Adrenal gland (tissue), 5 donors: Measurements from ENCODE around the gene AVL9.

Experiments
- POLR2A ChIP-seq, 2 donors: fragments of 450-650 bp; IDR thresholded peaks; one replicate each; pipeline ENCODE4 v1.6.1; 2017; ENCODE audit warnings: antibody characterized with exemption in 2 of 2, mild to moderate bottlenecking in 2 of 2, moderate library complexity in 1 of 2
- TF ChIP-seq, protein P1 (sequence below), 6 experiments: fragments of 450-650 bp in 4 of 6; fragments of 200-600 bp in 2 of 6; sonication (generic) in 1 of 6; IDR thresholded peaks; 1 replicate in 5 of 6; 2 replicates in 1 of 6; pipeline versions ENCODE4 v1.5.1 to v1.8.0; 2016 to 2021; ENCODE audit warnings: antibody characterized with exemption in 6 of 6, mild to moderate bottlenecking in 2 of 6, moderate library complexity in 1 of 6
- donor health status: DM: no; HTN: no; CAD: no.

DNA sequence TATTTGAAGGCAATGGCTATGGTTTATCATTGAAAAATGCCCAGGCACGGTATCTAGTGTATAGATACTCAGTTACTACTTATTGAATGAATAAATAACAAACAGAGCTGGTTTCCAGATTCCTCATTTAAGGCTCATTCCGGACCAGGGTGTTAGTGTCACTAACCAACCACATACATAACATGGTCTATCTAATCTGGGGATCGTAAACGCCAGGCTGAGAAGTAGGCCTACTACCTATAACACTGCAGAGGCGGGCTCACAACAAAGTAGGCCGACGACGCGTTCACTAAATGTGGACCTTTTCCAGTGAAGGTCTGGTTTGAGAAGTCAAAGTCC lies 5.5 kb upstream of the AVL9 start:
- TF ChIP-seq, protein P1, sequence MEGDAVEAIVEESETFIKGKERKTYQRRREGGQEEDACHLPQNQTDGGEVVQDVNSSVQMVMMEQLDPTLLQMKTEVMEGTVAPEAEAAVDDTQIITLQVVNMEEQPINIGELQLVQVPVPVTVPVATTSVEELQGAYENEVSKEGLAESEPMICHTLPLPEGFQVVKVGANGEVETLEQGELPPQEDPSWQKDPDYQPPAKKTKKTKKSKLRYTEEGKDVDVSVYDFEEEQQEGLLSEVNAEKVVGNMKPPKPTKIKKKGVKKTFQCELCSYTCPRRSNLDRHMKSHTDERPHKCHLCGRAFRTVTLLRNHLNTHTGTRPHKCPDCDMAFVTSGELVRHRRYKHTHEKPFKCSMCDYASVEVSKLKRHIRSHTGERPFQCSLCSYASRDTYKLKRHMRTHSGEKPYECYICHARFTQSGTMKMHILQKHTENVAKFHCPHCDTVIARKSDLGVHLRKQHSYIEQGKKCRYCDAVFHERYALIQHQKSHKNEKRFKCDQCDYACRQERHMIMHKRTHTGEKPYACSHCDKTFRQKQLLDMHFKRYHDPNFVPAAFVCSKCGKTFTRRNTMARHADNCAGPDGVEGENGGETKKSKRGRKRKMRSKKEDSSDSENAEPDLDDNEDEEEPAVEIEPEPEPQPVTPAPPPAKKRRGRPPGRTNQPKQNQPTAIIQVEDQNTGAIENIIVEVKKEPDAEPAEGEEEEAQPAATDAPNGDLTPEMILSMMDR (IDR thresholded peaks at IDR 0.05): no peak
- TF ChIP-seq POLR2A (IDR thresholded peaks at IDR 0.05): no peak
